IPS DF 6.9 (cell line): ENCODE results near the gene CDY2B.
"Not testable (repeated sequence)": the region's sequence is repeated elsewhere in the genome, so short reads cannot be mapped to it uniquely, and the experiment has no call there.

Experiments
- DNase-seq: peaks from one replicate; pipeline ENCODE4 v3.0.0-alpha.2; 2013; ENCODE audit warnings: low read depth, low spot score
- H3K27ac ChIP-seq: one replicate; pipeline ENCODE4 v1.5.1; 2013; ENCODE audit warnings: low read length, control low read depth
- H3K27me3 ChIP-seq: 2 replicates; pipeline ENCODE4 v1.6.1; 2013; ENCODE audit warnings: mild to moderate bottlenecking, low read length; ENCODE audit not compliant: control insufficient read depth, insufficient read depth
- H3K36me3 ChIP-seq: 2 replicates; pipeline ENCODE4 v1.6.1; 2013; ENCODE audit warnings: low read length; ENCODE audit not compliant: control insufficient read depth, insufficient read depth
- H3K4me1 ChIP-seq: 2 replicates; pipeline ENCODE4 v1.6.1; 2013; ENCODE audit warnings: low read length; ENCODE audit not compliant: control insufficient read depth, insufficient read depth
- H3K4me3 ChIP-seq: 2 replicates; pipeline ENCODE4 v1.5.1; 2013; ENCODE audit warnings: mild to moderate bottlenecking, low read length
- H3K9me3 ChIP-seq: 2 replicates; pipeline ENCODE4 v1.6.1; 2013; ENCODE audit warnings: low read length, inconsistent platforms; ENCODE audit not compliant: control insufficient read depth, insufficient read depth
- WGBS: extraction: QIAGEN DNeasy Blood & Tissue Kit; methylation state at CpG from one replicate; pipeline ENCODE4 v1.1.7; 2013; ENCODE audit warnings: mixed read lengths, missing lambda C conversion rate; ENCODE audit not compliant: insufficient read length, insufficient coverage; 5-methylcytosine and 5-hydroxymethylcytosine counted together

The CDY2B gene

GRCh38 chrY:17856963-17857848 lies 22.8 kb downstream of the CDY2B start:
- not testable (repeated sequence) for H3K9me3 ChIP-seq, H3K36me3 ChIP-seq, DNase-seq, H3K4me1 ChIP-seq, H3K4me3 ChIP-seq, H3K27me3 ChIP-seq, H3K27ac ChIP-seq
- WGBS = no CpG with 5 or more reads among the region's 10 CpGs

GRCh38 chrY:17856508-17856907 lies 23.5 kb downstream of the CDY2B start:
- H3K4me3 ChIP-seq, H3K4me1 ChIP-seq, H3K9me3 ChIP-seq, H3K27me3 ChIP-seq, H3K27ac ChIP-seq, DNase-seq, H3K36me3 ChIP-seq: not testable (repeated sequence)
- no CpG with 5 or more reads among the region's 3 CpGs for WGBS

DNA sequence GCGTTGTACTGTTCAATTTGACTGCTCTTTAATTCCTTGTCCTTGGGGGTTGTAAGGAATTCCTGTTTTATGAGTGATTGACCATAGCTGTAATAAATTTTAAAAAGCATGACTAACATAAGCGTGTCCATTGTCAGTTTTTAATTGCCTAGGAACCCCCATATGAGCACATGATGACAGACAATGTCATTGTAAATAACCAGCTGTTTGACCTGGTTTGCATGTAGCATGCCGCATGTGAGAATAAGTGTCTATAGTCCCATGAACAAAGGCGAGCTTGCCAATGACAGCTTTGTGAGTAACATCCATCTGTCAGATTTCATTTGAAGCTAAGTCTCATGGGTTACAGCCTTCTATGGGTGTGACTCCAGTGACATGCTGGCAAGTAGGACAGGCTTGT lies 30.9 kb downstream of the CDY2B start:
- not testable (repeated sequence) for H3K4me3 ChIP-seq, DNase-seq, H3K27ac ChIP-seq, H3K9me3 ChIP-seq, H3K36me3 ChIP-seq, H3K27me3 ChIP-seq, H3K4me1 ChIP-seq
- no CpG with 5 or more reads among the region's 4 CpGs for WGBS

- WGBS = no CpG with 5 or more reads among the region's 12 CpGs
These were observed 47.9 kb downstream of the CDY2B start for GRCh38 chrY:17832149-17832548.

More at GRCh38 chrY:17832149-17832548, 47.9 kb downstream of the CDY2B start:
- H3K4me1 ChIP-seq, H3K36me3 ChIP-seq, H3K9me3 ChIP-seq, H3K27ac ChIP-seq, DNase-seq, H3K4me3 ChIP-seq, H3K27me3 ChIP-seq: not testable (repeated sequence)
